HEK293T (cell line): ENCODE data around the gene ANKLE1.

Experiments used
- ARNT ChIP-seq: fragments of 450-650 bp; IDR thresholded peaks from 2 replicates; pipeline ENCODE4 v1.6.1; 2017; ENCODE audit warnings: mild to moderate bottlenecking
- BHLHE40 ChIP-seq: fragments of 450-650 bp; IDR thresholded peaks from 2 replicates; pipeline ENCODE4 v1.6.1; 2016; ENCODE audit warnings: mild to moderate bottlenecking, moderate library complexity, borderline replicate concordance
- ELF4 ChIP-seq: fragments of 450-650 bp; IDR thresholded peaks from 2 replicates; pipeline ENCODE4 v1.6.1; 2017; ENCODE audit warnings: antibody characterized with exemption
- FOXK2 ChIP-seq: fragments of 450-650 bp; IDR thresholded peaks from 2 replicates; pipeline ENCODE4 v1.6.1; 2016; ENCODE audit warnings: mild to moderate bottlenecking
- FOXM1 ChIP-seq: fragments of 450-650 bp; IDR thresholded peaks from 2 replicates; pipeline ENCODE4 v1.6.1; 2017; ENCODE audit warnings: mild to moderate bottlenecking, borderline replicate concordance
- L3MBTL2 ChIP-seq: fragments of 450-650 bp; conservative IDR thresholded peaks from 2 replicates; pipeline ENCODE4 v1.6.1; 2016; ENCODE audit warnings: mild to moderate bottlenecking
- SP1 ChIP-seq: fragments of 450-650 bp; IDR thresholded peaks from 2 replicates; pipeline ENCODE4 v1.6.1; 2017
- SUZ12 ChIP-seq: fragments of 450-650 bp; IDR thresholded peaks from 2 replicates; pipeline ENCODE4 v1.6.1; 2016; ENCODE audit warnings: mild to moderate bottlenecking
- TARDBP ChIP-seq: fragments of 450-650 bp; IDR thresholded peaks from 2 replicates; pipeline ENCODE4 v1.6.1; 2016
- ZNF384 ChIP-seq: fragments of 450-650 bp; IDR thresholded peaks from 2 replicates; pipeline ENCODE4 v1.6.1; 2016

GRCh38 chr19:17259934-17260333, 21.8 kb upstream of the ANKLE1 start:
- TF ChIP-seq FOXM1 (no peak), ZNF384 (no peak), SP1 (no peak), ARNT (no peak), ELF4 (no peak), BHLHE40 (no peak), TARDBP (no peak), L3MBTL2 (no peak), SUZ12 (no peak), FOXK2 (no peak)
